ENCODE data around the gene ANXA6. TPM values are rescaled to one million over a fixed set of nuclear protein-coding genes. Genes with fewer than 3 reads are reported as not detected.

Gene ANXA6
- total and polyA plus RNA-seq, 2 experiments from 2014 or later, result 122 to 152 TPM

DNA sequence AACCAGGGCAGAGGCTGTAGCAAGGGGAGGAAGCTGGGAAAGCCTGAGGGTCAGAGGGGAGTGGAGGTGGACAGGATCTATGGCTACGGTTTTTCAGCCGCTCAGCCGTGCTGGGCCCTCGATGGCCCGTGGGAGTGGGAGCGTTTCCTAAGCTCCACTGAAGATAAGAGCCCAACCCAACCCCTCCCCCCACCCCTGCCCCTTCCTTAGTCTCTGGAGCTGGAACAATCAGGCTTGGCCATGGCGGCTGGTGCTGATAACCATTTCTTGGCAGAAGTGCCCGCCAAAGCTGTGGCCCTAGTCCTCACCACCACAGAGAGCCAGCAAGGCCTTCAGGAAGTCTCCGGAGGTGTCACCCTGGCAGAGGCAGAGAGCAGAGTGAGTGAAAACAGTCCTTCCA is 56.4 kb downstream of the ANXA6 start:
- 75% methylated on average over 8 of the region's 9 CpGs for WGBS (ENCODE audit: low lambda C conversion rate, missing lambda C conversion rate)
- Histone ChIP-seq H2AFZ (no peak overlapping the region), H3K79me2 (no peaks in the 10 kb centered on the region), H3K9me3 (ENCODE audit: low read depth) (no peaks in the 10 kb centered on the region), H3K9me2 (replicated peaks; ENCODE audit: insufficient read depth) (no peaks in the 10 kb centered on the region), H3K4me1 (ENCODE audit: insufficient read depth) (peaks cover 10% of the 10 kb centered on the region), H3K36me3 (replicated peaks; ENCODE audit: insufficient read depth, low read depth) (no peaks in the 10 kb centered on the region), H3K27me3 (no peaks in the 10 kb centered on the region), H4K20me1 (ENCODE audit: insufficient read depth, poor library complexity, severe bottlenecking) (no peaks in the 10 kb centered on the region), H3K4me2 (no peak overlapping the region), H3K4me3 (no peak overlapping the region), H3K27ac (peak overlapping the region; percentile 62)
- DNase-seq (ENCODE audit: low spot score), result no peak
- TF ChIP-seq EZH2 (IDR thresholded peaks at IDR 0.05; ENCODE audit: borderline replicate concordance) (no peak), EZH2phosphoT487 (IDR thresholded peaks at IDR 0.05; ENCODE audit: low read depth, severe bottlenecking, unreplicated experiment) (no peak)
- TF ChIP-seq, protein P1, sequence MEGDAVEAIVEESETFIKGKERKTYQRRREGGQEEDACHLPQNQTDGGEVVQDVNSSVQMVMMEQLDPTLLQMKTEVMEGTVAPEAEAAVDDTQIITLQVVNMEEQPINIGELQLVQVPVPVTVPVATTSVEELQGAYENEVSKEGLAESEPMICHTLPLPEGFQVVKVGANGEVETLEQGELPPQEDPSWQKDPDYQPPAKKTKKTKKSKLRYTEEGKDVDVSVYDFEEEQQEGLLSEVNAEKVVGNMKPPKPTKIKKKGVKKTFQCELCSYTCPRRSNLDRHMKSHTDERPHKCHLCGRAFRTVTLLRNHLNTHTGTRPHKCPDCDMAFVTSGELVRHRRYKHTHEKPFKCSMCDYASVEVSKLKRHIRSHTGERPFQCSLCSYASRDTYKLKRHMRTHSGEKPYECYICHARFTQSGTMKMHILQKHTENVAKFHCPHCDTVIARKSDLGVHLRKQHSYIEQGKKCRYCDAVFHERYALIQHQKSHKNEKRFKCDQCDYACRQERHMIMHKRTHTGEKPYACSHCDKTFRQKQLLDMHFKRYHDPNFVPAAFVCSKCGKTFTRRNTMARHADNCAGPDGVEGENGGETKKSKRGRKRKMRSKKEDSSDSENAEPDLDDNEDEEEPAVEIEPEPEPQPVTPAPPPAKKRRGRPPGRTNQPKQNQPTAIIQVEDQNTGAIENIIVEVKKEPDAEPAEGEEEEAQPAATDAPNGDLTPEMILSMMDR (IDR thresholded peaks at IDR 0.05; ENCODE audit: poor library complexity), result no peak

DNA sequence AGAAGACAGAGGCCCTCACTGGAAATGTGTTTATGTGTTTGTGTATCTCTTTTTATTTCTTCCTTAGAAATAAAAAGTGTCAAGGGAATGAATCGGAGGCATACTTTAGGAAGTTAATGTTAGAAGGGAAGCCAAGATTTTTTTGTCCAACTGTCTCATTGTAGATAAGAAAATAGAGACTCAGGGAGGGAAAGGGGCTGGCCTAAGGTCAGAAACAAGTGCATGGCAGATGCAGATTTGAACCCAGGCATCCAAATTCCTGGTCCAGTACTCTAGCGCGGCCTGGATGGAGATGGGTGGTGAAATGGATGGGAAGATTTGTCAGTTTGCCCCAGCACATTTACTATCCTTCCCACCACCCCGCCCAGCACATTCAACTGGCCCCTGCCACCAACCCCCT is 56.9 kb downstream of the ANXA6 start:
- H4K20me1 ChIP-seq (ENCODE audit: insufficient read depth, poor library complexity, severe bottlenecking), result no peaks in the 10 kb centered on the region
- peak overlapping the region; percentile 62 for H3K27ac ChIP-seq

DNA sequence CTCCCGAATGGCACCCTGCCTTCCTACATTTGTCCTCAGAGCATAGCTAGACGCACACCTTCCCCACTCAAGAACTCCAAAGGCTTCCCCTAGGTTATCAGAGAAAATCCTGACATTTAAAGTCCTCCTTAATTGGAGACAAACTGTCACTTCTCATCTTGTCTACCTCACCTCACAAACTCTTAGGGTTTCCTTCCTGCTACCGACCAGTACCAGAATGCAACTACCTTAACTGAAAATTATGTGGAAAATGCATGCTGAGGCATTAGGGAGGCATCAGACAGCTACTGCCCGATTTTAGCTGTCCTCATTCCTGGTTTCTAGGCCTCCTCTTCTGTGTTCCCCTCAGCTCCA is 58.8 kb downstream of the ANXA6 start:
- TF ChIP-seq, protein P1 (IDR thresholded peaks at IDR 0.05; ENCODE audit: poor library complexity), result no peak
- no peak for TF ChIP-seq EZH2phosphoT487 (IDR thresholded peaks at IDR 0.05; ENCODE audit: low read depth, severe bottlenecking, unreplicated experiment)
- no peak for TF ChIP-seq EZH2 (IDR thresholded peaks at IDR 0.05; ENCODE audit: borderline replicate concordance)
- Histone ChIP-seq H3K36me3 (replicated peaks; ENCODE audit: insufficient read depth, low read depth) (no peaks in the 10 kb centered on the region), H4K20me1 (ENCODE audit: insufficient read depth, poor library complexity, severe bottlenecking) (no peaks in the 10 kb centered on the region), H3K4me1 (ENCODE audit: insufficient read depth) (peaks cover 31% of the 10 kb centered on the region), H3K79me2 (no peaks in the 10 kb centered on the region), H3K4me2 (no peak overlapping the region), H3K27me3 (no peaks in the 10 kb centered on the region), H3K27ac (no peak overlapping the region), H2AFZ (no peak overlapping the region), H3K4me3 (no peak overlapping the region), H3K9me3 (ENCODE audit: low read depth) (no peaks in the 10 kb centered on the region), H3K9me2 (replicated peaks; ENCODE audit: insufficient read depth) (no peaks in the 10 kb centered on the region)
- 85% methylated on average over 4 of the region's 4 CpGs for WGBS (ENCODE audit: low lambda C conversion rate, missing lambda C conversion rate)
- DNase-seq (ENCODE audit: low spot score), result no peak

More for the DNA sequence above, 56.9 kb downstream of the ANXA6 start:
- Histone ChIP-seq H3K4me2 (no peak overlapping the region), H3K79me2 (no peaks in the 10 kb centered on the region), H3K27me3 (no peaks in the 10 kb centered on the region), H3K36me3 (replicated peaks; ENCODE audit: insufficient read depth, low read depth) (no peaks in the 10 kb centered on the region), H2AFZ (no peak overlapping the region), H3K9me3 (ENCODE audit: low read depth) (no peaks in the 10 kb centered on the region), H3K4me3 (no peak overlapping the region), H3K9me2 (replicated peaks; ENCODE audit: insufficient read depth) (no peaks in the 10 kb centered on the region), H3K4me1 (ENCODE audit: insufficient read depth) (peaks cover 15% of the 10 kb centered on the region)
- TF ChIP-seq EZH2 (IDR thresholded peaks at IDR 0.05; ENCODE audit: borderline replicate concordance) (no peak), EZH2phosphoT487 (IDR thresholded peaks at IDR 0.05; ENCODE audit: low read depth, severe bottlenecking, unreplicated experiment) (no peak)
- TF ChIP-seq, protein P1 (IDR thresholded peaks at IDR 0.05; ENCODE audit: poor library complexity), result no peak
- 95% methylated on average over 4 of the region's 4 CpGs for WGBS (ENCODE audit: low lambda C conversion rate, missing lambda C conversion rate)
- DNase-seq (ENCODE audit: low spot score), result no peak
